B cell (primary cell): ENCODE measurements around the gene ANXA7. TPM values are rescaled to one million over a fixed set of nuclear protein-coding genes. Genes with fewer than 3 reads are reported as not detected.
A peak's percentile ranks its signal among the peaks of the same experiment; 100 is the strongest.

Experiments used
- ATAC-seq: fragments of 200-7000 bp; cut with Tn5 transposase; one replicate; pipeline ENCODE4 v1.10.0; 2021; ENCODE audit warnings: low read depth, mild to moderate bottlenecking, moderate number of reproducible peaks, moderate library complexity
- CTCF ChIA-PET: fragments of 350-600 bp; sonication (Branson Sonifier 250); formaldehyde crosslinking; loops from one replicate; lab custom pipeline; 2021; ENCODE audit warnings: antibody characterized with exemption, inconsistent platforms; lab: Charles Lee
- POLR2A ChIA-PET: fragments of 350-600 bp; sonication (Branson Sonifier 250); formaldehyde crosslinking; loops from one replicate; lab custom pipeline; 2021; ENCODE audit warnings: antibody characterized with exemption; lab: Charles Lee
- DNase-seq: peaks from one replicate; pipeline ENCODE4 v3.0.0; 2013
- H2AFZ ChIP-seq: 2 replicates; pipeline ENCODE4 v1.6.1; 2012; ENCODE audit warnings: mild to moderate bottlenecking, low read depth, low read length; ENCODE audit not compliant: insufficient read depth, poor library complexity, severe bottlenecking
- H3K27ac ChIP-seq, 2 donors: 1 replicate in 1 of 2; 2 replicates in 1 of 2; pipeline ENCODE4 v1.5.1; 2012 to 2013; ENCODE audit warnings: low read length in 2 of 2, mild to moderate bottlenecking in 2 of 2, moderate library complexity in 1 of 2
- H3K27me3 ChIP-seq, 4 experiments: fragments of 200-600 bp in 1 of 4; sonication (generic) in 1 of 4; replicated peaks in 1 of 4; 1 replicate in 2 of 4; 2 replicates in 2 of 4; pipeline versions ENCODE4 v1.6.1 to v1.7.0; 2013 to 2016; ENCODE audit warnings: low read length in 3 of 4, mild to moderate bottlenecking in 2 of 4, mixed read lengths in 1 of 4, moderate library complexity in 1 of 4; ENCODE audit not compliant: insufficient read depth in 4 of 4, control insufficient read depth in 3 of 4; ENCODE audit errors: control extremely low read depth in 1 of 4
- H3K36me3 ChIP-seq, 2 experiments: replicated peaks in 1 of 2; 1 replicate in 1 of 2; 2 replicates in 1 of 2; pipeline versions ENCODE4 v1.6.1 to v1.7.1; 2013; ENCODE audit warnings: low read length in 1 of 2; ENCODE audit not compliant: insufficient read depth in 2 of 2, control insufficient read depth in 1 of 2; ENCODE audit errors: control extremely low read depth in 1 of 2, extremely low read depth in 1 of 2
- H3K4me1 ChIP-seq, 2 donors: fragments of 200-600 bp in 1 of 2; sonication (generic) in 1 of 2; 1 replicate in 1 of 2; 2 replicates in 1 of 2; pipeline versions ENCODE4 v1.5.1 to v1.6.1; 2013 to 2017; ENCODE audit warnings: low read length in 2 of 2; ENCODE audit not compliant: control insufficient read depth in 2 of 2, insufficient read depth in 2 of 2
- H3K4me2 ChIP-seq: replicated peaks from 2 replicates; pipeline ENCODE3; 2012; ENCODE audit warnings: mild to moderate bottlenecking, low read depth, low read length; ENCODE audit not compliant: poor library complexity, severe bottlenecking
- H3K4me3 ChIP-seq, 5 experiments: fragments of 200-600 bp in 1 of 5; sonication (generic) in 1 of 5; 1 replicate in 3 of 5; 2 replicates in 2 of 5; pipeline versions ENCODE4 v1.5.1 to v1.7.0; 2011 to 2016; ENCODE audit warnings: low read length in 4 of 5, mild to moderate bottlenecking in 4 of 5, low read depth in 2 of 5, control low read depth in 1 of 5, moderate library complexity in 1 of 5; ENCODE audit not compliant: insufficient read depth in 1 of 5; ENCODE audit errors: control extremely low read depth in 1 of 5, extremely low read depth in 1 of 5
- H3K79me2 ChIP-seq: fragments of 200-600 bp; sonication (generic); one replicate; pipeline ENCODE4 v1.6.0; 2016; ENCODE audit warnings: low read length; ENCODE audit not compliant: control insufficient read depth, insufficient read depth
- H3K9ac ChIP-seq: fragments of 200-600 bp; sonication (generic); 2 replicates; pipeline ENCODE4 v1.6.1; 2017; ENCODE audit warnings: mild to moderate bottlenecking, low read length, moderate library complexity
- H3K9me3 ChIP-seq, 3 donors: one replicate each; pipeline versions ENCODE4 v1.6.1 to v1.7.1; 2013; ENCODE audit warnings: low read length in 2 of 3; ENCODE audit not compliant: control insufficient read depth in 2 of 3, insufficient read depth in 1 of 3; ENCODE audit errors: control extremely low read depth in 1 of 3
- H4K20me1 ChIP-seq: 2 replicates; pipeline ENCODE4 v1.6.0; 2012; ENCODE audit warnings: mild to moderate bottlenecking, low read length; ENCODE audit not compliant: insufficient read depth, control insufficient read depth, poor library complexity, severe bottlenecking
- H3K27ac Mint-ChIP-seq: one replicate; pipeline ENCODE4 v1.8.0; 2021; ENCODE audit warnings: mixed read lengths
- H3K27me3 Mint-ChIP-seq: one replicate; pipeline ENCODE4 v1.8.0; 2021; ENCODE audit warnings: mixed read lengths
- H3K4me1 Mint-ChIP-seq: one replicate; pipeline ENCODE4 v1.8.0; 2021; ENCODE audit warnings: mixed read lengths
- H3K4me3 Mint-ChIP-seq: one replicate; pipeline ENCODE4 v1.8.0; 2021; ENCODE audit warnings: mixed read lengths
- H3K9me3 Mint-ChIP-seq: one replicate; pipeline ENCODE4 v1.8.0; 2022; ENCODE audit warnings: mixed read lengths; ENCODE audit not compliant: insufficient read depth
- CTCF ChIP-seq: fragments of 200-600 bp; IDR thresholded peaks from one replicate; pipeline ENCODE4 v1.8.0; 2022; ENCODE audit warnings: antibody characterized with exemption, mild to moderate bottlenecking
- EZH2 ChIP-seq: IDR thresholded peaks from 2 replicates; pipeline ENCODE4 v1.6.1; 2012; ENCODE audit warnings: borderline replicate concordance, low read depth, mild to moderate bottlenecking, moderate library complexity, low read length; ENCODE audit not compliant: insufficient read depth, poor library complexity, severe bottlenecking
- WGBS: methylation state at CpG from one replicate; pipeline ENCODE4 v1.1.5; 2013; ENCODE audit warnings: missing lambda C conversion rate; ENCODE audit not compliant: insufficient coverage; 5-methylcytosine and 5-hydroxymethylcytosine counted together
- intact Hi-C: fragments of 100-400 bp; cut with micrococcal nuclease; formaldehyde crosslinking; loops from one replicate; pipeline ENCODE4 v1.10.0; 2022
- polyA plus RNA-seq: library from polyadenylated mRNA; depleted of rRNA; stranded (reverse); fragments of >200 nt; gene quantifications from 2 replicates; pipeline ENCODE4 v1.2.3, GENCODE V29; 2012
- total RNA-seq, 2 donors: library from RNA; stranded (reverse); fragments of 120-200 nt in 1 of 2; gene quantifications; 1 replicate in 1 of 2; 2 replicates in 1 of 2; pipeline versions ENCODE4 v1.2.3 to v1.2.4, GENCODE V29; 2013 to 2022

The ANXA7 gene
- total and polyA plus RNA-seq, 2 donors (not counting 1 experiment from before 2014, with no cell fraction given), result 43.4 to 90.0 TPM

GRCh38 chr10:73379064-73379748 is 34.7 kb downstream of the ANXA7 start:
- intact Hi-C loops, result no loop called here
- no peaks in the 10 kb centered on the region for H4K20me1 ChIP-seq
- no peaks in the 10 kb centered on the region for H3K9me3 ChIP-seq
- H3K27me3 ChIP-seq, result no peaks in the 10 kb centered on the region
- Mint-ChIP-seq H3K9me3 (no peaks in the 10 kb centered on the region), H3K27me3 (no peaks in the 10 kb centered on the region), H3K4me1 (peaks cover 5% of the 10 kb centered on the region), H3K27ac (peak overlapping the region; percentile 58), H3K4me3 (no peak overlapping the region)
- TF ChIP-seq EZH2 (no peak), CTCF (no peak)
- no peak for ATAC-seq
- H2AFZ ChIP-seq, result no peak overlapping the region
- H3K9ac ChIP-seq, result no peak overlapping the region
- peak overlapping the region in 1 of 2 donors; percentile 8 for H3K27ac ChIP-seq
- no CpG with 5 or more reads among the region's 1 CpG for WGBS
- DNase-seq, result peak; percentile 20
- no peaks in the 10 kb centered on the region for H3K4me1 ChIP-seq
- H3K4me2 ChIP-seq, result no peak overlapping the region
- no peaks in the 10 kb centered on the region for H3K79me2 ChIP-seq
- CTCF ChIA-PET, result no interaction called here
- peaks cover 29 to 66% of the 10 kb centered on the region in 2 experiments for H3K36me3 ChIP-seq
- no peak overlapping the region for H3K4me3 ChIP-seq
- POLR2A ChIA-PET, result no interaction called here

- Histone ChIP-seq H3K27ac (no peak overlapping the region), H3K79me2 (no peaks in the 10 kb centered on the region), H3K9me3 (no peaks in the 10 kb centered on the region), H3K27me3 (no peaks in the 10 kb centered on the region), H3K4me1 (no peaks in the 10 kb centered on the region), H3K36me3 (peaks cover 23 to 49% of the 10 kb centered on the region in 2 experiments), H3K4me3 (no peak overlapping the region), H3K4me2 (no peak overlapping the region), H2AFZ (no peak overlapping the region), H4K20me1 (no peaks in the 10 kb centered on the region), H3K9ac (no peak overlapping the region)
- intact Hi-C loops, result no loop called here
- H3K4me3 Mint-ChIP-seq, result no peak overlapping the region
- no peak for ATAC-seq
- H3K9me3 Mint-ChIP-seq, result no peaks in the 10 kb centered on the region
- peaks cover 5% of the 10 kb centered on the region for H3K4me1 Mint-ChIP-seq
- DNase-seq, result no peak
- ChIA-PET CTCF (no interaction called here), POLR2A (no interaction called here)
- TF ChIP-seq CTCF (no peak), EZH2 (no peak)
- H3K27ac Mint-ChIP-seq, result no peak overlapping the region
- H3K27me3 Mint-ChIP-seq, result no peaks in the 10 kb centered on the region
- WGBS, result no CpG with 5 or more reads among the region's 3 CpGs
These were observed 37.2 kb downstream of the ANXA7 start for GRCh38 chr10:73376679-73377078.
